ENCODE data around the gene KRTAP4-9. TPM values are rescaled to one million over a fixed set of nuclear protein-coding genes. Genes with fewer than 3 reads are reported as not detected.

The KRTAP4-9 gene
- total RNA-seq, 1 experiment from 2014 or later = not detected

DNA sequence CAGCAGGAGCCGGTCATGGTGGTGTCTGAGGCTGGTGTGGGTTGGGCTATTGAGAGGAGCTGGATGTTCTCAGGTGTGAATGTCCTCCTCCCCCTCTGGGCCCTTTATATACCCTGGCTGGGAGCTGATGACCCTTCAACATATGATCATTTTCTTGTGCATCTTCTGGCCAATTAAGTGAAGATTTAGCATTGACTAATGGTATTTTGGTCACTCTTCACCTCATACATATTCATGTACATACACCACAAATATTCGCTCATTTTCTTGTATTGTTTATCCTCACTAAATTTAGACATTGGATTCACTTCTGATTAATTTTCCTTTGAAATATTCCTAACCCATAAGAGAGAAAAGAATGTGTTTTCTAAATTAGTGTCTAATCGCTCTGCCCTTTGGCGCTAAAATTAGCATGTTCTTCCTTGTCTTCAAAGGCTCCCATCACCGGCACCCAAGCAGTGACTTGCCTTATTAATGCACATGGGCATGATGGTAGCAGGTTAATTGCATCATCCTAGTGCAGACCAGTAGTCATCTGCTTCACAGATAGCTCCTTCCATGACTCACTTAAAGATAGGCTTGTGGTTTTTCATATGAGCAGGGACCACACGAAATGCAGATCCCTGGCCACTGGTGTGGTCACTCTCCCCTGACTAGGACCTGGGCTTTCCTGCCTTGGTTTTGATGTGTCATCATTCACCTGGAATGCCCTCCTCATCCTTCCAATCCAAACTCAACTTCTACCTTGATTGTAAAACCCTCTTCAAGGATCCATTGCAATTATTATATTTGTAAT, 39.2 kb upstream of the KRTAP4-9 start, which contains the start of gene KRTAP2-4 (continued):
- TF ChIP-seq, protein P1, sequence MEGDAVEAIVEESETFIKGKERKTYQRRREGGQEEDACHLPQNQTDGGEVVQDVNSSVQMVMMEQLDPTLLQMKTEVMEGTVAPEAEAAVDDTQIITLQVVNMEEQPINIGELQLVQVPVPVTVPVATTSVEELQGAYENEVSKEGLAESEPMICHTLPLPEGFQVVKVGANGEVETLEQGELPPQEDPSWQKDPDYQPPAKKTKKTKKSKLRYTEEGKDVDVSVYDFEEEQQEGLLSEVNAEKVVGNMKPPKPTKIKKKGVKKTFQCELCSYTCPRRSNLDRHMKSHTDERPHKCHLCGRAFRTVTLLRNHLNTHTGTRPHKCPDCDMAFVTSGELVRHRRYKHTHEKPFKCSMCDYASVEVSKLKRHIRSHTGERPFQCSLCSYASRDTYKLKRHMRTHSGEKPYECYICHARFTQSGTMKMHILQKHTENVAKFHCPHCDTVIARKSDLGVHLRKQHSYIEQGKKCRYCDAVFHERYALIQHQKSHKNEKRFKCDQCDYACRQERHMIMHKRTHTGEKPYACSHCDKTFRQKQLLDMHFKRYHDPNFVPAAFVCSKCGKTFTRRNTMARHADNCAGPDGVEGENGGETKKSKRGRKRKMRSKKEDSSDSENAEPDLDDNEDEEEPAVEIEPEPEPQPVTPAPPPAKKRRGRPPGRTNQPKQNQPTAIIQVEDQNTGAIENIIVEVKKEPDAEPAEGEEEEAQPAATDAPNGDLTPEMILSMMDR (IDR thresholded peaks at IDR 0.05 in 2 of 3, conservative IDR thresholded peaks at IDR 0.05 in 1 of 3; ENCODE audit: borderline replicate concordance in 1 of 3, insufficient read depth in 1 of 3, low read depth in 2 of 3, low read length in 2 of 3) = no peak
- TF ChIP-seq TCF7L2 (IDR thresholded peaks at IDR 0.05; ENCODE audit: borderline replicate concordance, extremely low read depth, insufficient read depth, insufficient read length) = no peak

DNA sequence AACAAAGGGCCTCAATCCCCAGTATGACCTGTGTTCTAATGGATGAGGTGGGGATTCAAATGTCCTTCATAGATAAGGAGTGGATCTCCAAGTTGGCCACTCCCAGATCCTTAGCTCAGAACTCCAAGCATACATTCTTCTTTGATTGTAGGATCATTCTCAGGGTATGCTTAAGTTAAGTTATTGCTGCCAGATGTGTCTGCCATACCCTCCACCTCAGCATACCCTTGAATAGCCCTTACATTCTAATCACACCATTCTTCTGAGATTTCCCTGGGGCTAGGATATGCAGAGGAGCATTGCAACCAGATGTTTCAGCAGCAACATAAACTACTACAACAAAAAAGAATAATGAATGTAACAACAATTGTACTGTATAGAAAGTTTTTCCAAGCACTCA, 37.9 kb upstream of the KRTAP4-9 start:
- H4K20me1 ChIP-seq (ENCODE audit: insufficient read depth) = no peaks in the 10 kb centered on the region
- H2AFZ ChIP-seq (ENCODE audit: low read depth, low read length, poor library complexity, severe bottlenecking) = no peak overlapping the region
- no peaks in the 10 kb centered on the region; a peak in 1 of 4 replicates for H3K9me3 ChIP-seq (ENCODE audit: control insufficient read depth in 1 of 2, insufficient read depth in 1 of 2, low read depth in 1 of 2, low read length in 2 of 2)
- H3K27me3 ChIP-seq (ENCODE audit: insufficient read depth, low read length) = no peaks in the 10 kb centered on the region
- H3K4me1 ChIP-seq (ENCODE audit: control insufficient read depth in 1 of 2, insufficient read depth in 2 of 2, low read length in 2 of 2) = peaks cover 13 to 70% of the 10 kb centered on the region in 2 experiments
- H3K9me2 ChIP-seq (ENCODE audit: insufficient read depth) = no peaks in the 10 kb centered on the region
- H3K9ac ChIP-seq (ENCODE audit: low read length) = peak overlapping the region; percentile 22; the same call in 1 of the 2 replicates
- ChIA-PET POLR2A (no interaction called here), RAD21 (ENCODE audit: low non-redundant PET in 1 of 2, low total read pairs in 2 of 2, uncharacterized antibody in 2 of 2, unreplicated experiment in 2 of 2) (no interaction called here), CTCF (no interaction called here)
- peak overlapping the region; percentile 12; the same call in 1 of the 2 replicates for H3K4me2 ChIP-seq (ENCODE audit: low read length)
- H3K27ac ChIP-seq (ENCODE audit: low read depth, low read length) = no peak overlapping the region; the same call in 1 of the 2 replicates
- intact Hi-C loops (cut with micrococcal nuclease) = no loop called here
- H3K79me2 ChIP-seq (ENCODE audit: insufficient read depth, low read length) = no peaks in the 10 kb centered on the region; the same call in 1 of the 2 replicates
- peaks cover 0 to 37% of the 10 kb centered on the region in 2 experiments; a peak in 2 of 4 replicates for H3K36me3 ChIP-seq (ENCODE audit: control insufficient read depth in 1 of 2, insufficient read depth in 2 of 2, low read length in 2 of 2)
- ATAC-seq (no peak), DNase-seq (ENCODE audit: low read depth, low spot score) (no peak)
- BruUV-seq (replicated peaks) = TSS peak; percentile 11
- H3K4me3 ChIP-seq (replicated peaks in 1 of 2; ENCODE audit: low read depth in 1 of 2, low read length in 2 of 2) = no peak overlapping the region
- TF ChIP-seq SRF (IDR thresholded peaks at IDR 0.05; ENCODE audit: low read depth) = no peak
- no peak for TF ChIP-seq SP1 (IDR thresholded peaks at IDR 0.05; ENCODE audit: low read depth)
- no peak for TF ChIP-seq JUND (IDR thresholded peaks at IDR 0.05)
- TF ChIP-seq, protein P2, sequence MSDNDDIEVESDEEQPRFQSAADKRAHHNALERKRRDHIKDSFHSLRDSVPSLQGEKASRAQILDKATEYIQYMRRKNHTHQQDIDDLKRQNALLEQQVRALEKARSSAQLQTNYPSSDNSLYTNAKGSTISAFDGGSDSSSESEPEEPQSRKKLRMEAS (IDR thresholded peaks at IDR 0.05) = no peak
- TF ChIP-seq, protein P3, sequence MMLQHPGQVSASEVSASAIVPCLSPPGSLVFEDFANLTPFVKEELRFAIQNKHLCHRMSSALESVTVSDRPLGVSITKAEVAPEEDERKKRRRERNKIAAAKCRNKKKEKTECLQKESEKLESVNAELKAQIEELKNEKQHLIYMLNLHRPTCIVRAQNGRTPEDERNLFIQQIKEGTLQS (IDR thresholded peaks at IDR 0.05) = no peak
- no peak for TF ChIP-seq EZH2 (IDR thresholded peaks at IDR 0.05)
- no peak for TF ChIP-seq ZNF274 (IDR thresholded peaks at IDR 0.05; ENCODE audit: low read depth, low read length)
- TF ChIP-seq RAD21 (IDR thresholded peaks at IDR 0.05; ENCODE audit: low read depth) = no peak
- TF ChIP-seq ELF1 (IDR thresholded peaks at IDR 0.05; ENCODE audit: borderline replicate concordance, low read depth) = no peak
- TF ChIP-seq ZFX (IDR thresholded peaks at IDR 0.05) = no peak
- no peak for TF ChIP-seq FOSL1 (IDR thresholded peaks at IDR 0.05; ENCODE audit: low read depth)
- no peak for TF ChIP-seq YY1 (IDR thresholded peaks at IDR 0.05; ENCODE audit: extremely low read depth, insufficient replicate concordance, low read depth, low read length)
- TF ChIP-seq SIN3A (IDR thresholded peaks at IDR 0.05; ENCODE audit: low read depth) = no peak
- no peak for TF ChIP-seq EZH2phosphoT487 (IDR thresholded peaks at IDR 0.05; ENCODE audit: borderline replicate concordance)
- TF ChIP-seq CBX3 (IDR thresholded peaks at IDR 0.05; ENCODE audit: low read depth) = no peak
- no peak for TF ChIP-seq EGR1 (IDR thresholded peaks at IDR 0.05; ENCODE audit: low read depth)
- TF ChIP-seq, protein P4, sequence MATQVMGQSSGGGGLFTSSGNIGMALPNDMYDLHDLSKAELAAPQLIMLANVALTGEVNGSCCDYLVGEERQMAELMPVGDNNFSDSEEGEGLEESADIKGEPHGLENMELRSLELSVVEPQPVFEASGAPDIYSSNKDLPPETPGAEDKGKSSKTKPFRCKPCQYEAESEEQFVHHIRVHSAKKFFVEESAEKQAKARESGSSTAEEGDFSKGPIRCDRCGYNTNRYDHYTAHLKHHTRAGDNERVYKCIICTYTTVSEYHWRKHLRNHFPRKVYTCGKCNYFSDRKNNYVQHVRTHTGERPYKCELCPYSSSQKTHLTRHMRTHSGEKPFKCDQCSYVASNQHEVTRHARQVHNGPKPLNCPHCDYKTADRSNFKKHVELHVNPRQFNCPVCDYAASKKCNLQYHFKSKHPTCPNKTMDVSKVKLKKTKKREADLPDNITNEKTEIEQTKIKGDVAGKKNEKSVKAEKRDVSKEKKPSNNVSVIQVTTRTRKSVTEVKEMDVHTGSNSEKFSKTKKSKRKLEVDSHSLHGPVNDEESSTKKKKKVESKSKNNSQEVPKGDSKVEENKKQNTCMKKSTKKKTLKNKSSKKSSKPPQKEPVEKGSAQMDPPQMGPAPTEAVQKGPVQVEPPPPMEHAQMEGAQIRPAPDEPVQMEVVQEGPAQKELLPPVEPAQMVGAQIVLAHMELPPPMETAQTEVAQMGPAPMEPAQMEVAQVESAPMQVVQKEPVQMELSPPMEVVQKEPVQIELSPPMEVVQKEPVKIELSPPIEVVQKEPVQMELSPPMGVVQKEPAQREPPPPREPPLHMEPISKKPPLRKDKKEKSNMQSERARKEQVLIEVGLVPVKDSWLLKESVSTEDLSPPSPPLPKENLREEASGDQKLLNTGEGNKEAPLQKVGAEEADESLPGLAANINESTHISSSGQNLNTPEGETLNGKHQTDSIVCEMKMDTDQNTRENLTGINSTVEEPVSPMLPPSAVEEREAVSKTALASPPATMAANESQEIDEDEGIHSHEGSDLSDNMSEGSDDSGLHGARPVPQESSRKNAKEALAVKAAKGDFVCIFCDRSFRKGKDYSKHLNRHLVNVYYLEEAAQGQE (IDR thresholded peaks at IDR 0.05; ENCODE audit: low read depth) = no peak
